NCI-H226 (cell line): ENCODE measurements around the gene SOX15.
"Not testable (repeated sequence)": the region's sequence is repeated elsewhere in the genome, so short reads cannot be mapped to it uniquely, and the experiment has no call there.

Source experiments
- DNase-seq: peaks from one replicate; pipeline ENCODE4 v3.0.0-alpha.2; 2015

Gene SOX15

DNA sequence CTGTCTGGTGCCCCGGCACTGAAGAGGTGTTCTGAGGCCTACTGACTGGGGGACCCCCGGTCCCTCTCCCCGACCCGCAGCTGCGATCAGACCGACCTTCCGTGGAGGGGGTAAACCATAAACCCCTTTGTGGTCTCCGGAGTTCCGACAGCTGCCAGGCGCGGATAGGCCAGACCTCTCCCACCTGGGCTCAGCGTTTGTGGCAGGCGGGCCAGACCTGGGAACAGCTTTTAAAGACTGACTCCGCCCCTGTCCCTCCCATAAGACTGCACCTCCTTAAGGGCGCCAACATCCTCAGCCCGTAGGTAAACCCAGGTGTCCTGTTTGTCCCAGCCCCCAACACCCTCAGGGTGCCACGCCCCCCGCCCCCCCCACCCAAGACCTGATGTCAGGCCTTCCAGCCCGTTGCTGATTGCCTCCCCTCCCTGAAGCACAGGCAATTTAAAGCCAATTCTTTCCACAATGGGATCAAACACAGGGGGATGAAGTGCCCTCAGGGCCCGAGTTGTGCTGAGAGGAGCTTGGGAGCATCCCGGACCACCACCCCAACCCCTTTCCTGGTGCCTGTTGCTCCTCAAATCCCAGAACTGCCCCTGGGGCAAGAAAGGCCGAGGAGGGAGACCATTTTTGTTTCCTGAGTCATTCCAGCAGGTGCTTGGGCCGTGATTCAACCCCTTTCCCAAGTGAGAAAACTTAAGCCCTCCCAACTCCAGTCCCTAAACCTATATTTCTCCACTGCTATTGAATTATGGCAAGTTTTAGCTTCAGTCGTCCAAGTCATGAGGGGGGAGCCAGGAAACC, at the start of gene SOX15:
Gene SOX15, minus strand, starts transcription at position 204 of the 801 bp plus-strand sequence. CDS start 418 bp downstream, outside the sequence.
- DNase-seq = peak; percentile 82

DNA sequence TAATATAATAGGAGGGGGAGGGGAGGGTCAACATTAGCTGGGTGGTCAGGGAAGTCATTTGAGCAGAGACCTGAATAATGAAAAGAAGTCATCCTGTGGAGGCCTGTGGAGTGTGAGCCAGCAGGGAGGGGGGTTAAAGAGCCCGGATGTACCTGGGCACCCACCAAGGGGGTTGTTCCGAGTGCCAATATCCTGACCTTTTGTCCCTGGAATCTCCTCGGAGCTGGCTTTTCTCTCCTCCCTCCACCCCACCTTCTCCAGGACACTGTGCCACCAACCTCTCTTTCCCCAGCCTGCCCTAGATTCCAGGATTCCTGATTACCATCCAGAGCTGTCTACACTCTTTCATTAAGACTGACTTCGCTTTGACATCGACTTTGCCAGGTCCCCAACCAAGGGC, 46.3 kb upstream of the SOX15 start:
- DNase-seq = no peak

DNA sequence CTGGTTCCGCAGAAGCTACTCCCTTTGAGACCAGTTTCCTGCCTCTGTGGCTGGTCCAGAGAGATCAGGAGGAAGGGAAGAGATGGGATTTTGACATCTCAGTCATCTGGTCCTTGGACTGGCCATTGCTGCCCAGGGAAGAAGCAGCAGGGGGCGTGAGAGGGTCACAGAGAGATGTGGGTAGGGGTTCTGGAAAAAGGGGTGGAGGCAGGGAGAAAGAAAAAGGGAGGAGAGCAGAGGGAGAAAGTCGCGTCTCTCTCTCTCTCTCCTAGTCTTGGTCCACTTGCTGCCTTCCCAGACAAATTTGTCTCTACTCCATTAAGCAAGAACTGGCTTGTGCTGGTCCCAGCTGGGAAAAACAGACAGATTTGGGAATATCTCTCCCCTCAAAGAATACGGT, 44.5 kb upstream of the SOX15 start:
- no peak for DNase-seq

DNA sequence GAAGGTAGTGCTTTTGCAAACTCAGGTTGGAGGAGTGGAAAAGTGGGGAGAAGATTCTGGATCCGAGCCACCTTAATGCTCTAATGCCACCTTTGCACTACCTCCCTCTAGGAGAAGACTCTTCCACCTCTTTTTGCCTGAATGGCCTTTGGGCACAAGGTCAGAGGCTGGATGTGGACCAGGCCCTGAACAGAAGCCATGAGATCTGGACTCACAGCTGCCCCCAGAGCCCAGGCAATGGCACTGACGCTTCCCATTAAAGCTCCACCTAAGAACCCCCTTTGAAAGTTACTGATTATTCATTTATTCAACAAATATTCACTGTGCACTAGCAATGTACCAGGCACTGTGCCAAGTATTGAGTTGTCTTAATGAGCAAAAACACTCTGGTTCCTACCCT, 43.2 kb upstream of the SOX15 start:
- DNase-seq = no peak

DNA sequence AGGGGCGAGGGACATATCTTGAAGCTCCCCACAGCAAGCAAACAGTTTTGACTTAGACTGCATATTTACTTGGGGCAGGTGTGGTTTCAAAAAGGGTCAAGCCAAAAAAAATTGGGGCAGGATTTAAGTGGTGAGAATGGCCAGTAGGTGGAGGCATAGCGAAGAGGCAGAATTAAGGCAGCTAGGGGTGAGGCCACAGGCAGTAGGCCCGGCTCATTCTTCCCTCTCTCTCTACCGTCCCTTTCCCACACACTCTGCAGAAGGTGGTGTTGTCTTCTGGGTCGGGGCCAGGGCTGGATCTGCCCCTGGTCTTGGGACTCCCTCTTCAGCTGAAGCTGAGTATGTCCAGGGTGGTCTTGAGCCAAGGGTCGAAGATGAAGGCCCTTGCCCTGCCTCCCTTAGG, 42.6 kb upstream of the SOX15 start:
- peak; percentile 38 for DNase-seq

DNA sequence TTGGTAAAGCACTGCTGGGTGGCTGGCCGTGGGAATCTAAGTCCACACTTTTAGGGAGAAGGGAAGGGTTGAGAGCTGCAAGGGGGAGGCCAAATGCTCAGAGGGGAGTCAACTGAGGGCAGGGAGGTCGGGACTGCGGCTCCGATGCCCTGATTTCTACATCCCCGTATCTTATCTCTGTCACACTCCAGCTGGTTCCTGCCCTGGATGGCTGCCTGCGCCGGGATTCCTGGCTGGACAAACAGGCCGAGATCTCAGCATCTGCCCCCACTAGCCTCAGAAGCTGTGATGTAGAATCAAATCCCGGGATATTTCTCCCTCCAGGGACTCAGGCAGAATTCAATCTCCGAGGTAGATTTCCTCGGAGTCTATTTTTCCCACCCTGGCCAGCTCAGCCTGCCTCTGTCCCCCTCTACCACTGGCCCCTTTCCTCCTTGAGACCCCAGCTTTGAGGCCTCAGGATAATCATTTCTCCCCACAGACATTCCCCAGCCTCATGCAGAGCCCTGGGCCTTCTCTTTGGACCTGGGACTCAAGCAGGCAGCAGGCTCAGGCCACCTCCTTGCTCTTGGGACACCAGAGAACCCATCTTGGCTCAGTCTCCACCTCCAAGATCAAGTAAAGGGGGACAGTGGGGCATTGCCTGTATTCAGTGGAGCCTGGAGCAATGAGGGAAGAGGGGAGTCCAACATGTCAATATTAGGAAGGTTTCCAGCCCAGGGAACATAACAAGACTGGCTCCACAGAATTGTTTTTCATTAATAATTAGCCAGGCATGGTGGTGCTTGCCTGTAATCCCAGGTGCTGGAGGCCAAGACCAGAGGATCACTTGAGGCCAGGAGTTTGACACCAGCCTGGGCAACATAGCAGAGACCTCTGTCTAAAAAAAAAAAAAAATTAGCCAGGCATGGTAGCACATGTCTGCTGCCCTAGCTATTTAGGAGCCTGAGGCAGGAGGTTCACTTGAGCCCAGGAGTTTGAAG, 41.8 kb upstream of the SOX15 start:
- no peak for DNase-seq

DNA sequence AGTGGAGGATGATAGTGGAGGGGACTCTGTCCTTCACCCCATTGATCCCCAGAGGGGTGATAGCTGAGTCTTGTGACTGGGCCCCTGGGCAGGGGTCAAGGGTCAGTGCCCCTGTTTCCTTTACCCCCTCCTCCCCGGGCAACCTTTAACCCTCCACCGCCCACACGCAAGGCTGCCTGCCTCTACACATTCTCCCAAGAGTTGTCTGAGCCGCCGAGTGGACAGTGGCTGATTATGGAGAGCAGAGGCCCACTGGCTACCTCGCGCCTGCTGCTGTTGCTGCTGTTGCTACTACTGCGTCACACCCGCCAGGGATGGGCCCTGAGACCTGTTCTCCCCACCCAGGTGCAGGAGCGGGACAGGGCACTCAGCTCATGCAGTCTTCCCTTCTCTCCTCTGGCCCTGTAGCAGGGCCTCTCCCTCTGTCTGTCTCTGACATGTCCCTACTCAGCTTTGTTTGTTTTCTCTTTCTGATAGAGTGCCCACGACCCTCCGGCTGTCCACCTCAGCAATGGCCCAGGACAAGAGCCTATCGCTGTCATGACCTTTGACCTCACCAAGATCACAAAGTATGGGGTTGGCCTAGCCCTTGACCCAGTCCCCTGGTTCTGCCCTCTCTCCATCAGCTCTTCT, 40.2 kb upstream of the SOX15 start, which contains the start of gene SHBG:
Gene SHBG, plus strand, starts transcription at position 197 of the 633 bp plus-strand sequence. Its CDS starts 38 bp downstream, at position 235.
- DNase-seq = no peak

DNA sequence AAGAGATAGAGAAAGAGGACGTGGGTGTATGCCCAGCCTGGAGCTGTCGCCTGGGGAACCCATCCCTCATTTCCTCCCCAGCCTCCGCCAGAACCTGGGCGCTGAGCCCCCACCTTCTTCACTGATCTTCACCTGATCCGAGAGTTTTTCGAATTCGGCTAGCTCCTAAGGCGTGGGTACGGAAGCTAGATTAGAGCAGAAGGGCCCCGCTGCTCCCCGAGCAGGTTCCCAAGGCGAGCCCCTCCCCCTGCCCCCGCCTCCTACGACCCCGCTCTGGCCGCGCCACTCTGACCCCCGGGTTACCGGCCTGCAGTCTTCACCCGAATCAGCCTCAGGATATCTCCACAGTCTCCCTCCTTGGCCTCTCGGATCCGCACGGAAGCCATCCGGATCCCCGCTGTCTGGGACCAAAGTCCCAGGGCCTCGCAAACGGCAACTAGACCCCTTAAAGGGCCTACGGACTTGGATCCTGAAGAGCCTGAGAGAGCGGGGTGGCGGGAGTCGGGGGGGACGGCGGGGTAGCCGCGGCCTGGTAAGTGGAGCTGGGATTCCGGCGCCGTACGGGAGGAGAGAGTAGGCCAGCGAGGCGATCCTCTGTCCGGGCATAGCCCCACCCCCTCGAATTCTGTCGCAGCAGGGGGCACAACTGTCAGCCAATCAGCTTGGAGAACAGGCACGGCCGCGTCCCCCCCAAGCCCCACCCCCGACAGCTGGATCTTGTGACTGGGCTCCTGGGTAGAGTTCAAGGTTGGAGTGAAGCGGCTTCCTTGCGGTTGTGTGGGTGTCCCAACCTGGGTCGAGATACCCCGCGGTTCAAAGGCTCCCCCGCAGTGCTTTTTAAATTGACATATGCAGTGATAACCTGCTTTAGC, 37.6 kb upstream of the SOX15 start, which contains the start of gene SAT2:
Gene SAT2, minus strand, starts transcription at position 572 of the 872 bp plus-strand sequence. Its CDS starts 186 bp downstream, at position 386.
- peak; percentile 86 for DNase-seq

DNA sequence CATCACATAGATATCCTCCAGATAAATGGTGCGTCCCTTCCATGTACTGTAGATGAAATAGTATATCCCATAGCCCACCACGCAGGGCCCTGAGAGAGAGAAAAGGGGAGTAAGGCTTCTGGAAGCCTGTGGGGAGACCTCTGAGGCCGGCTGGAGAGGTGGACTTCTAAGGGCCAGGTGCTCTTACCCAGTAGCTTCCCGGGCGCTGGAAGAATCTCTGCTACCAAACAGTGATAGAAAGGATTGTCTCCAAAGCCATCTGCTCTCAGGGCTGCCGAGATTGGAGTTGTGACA, 37.0 kb upstream of the SOX15 start:
- no peak for DNase-seq

DNA sequence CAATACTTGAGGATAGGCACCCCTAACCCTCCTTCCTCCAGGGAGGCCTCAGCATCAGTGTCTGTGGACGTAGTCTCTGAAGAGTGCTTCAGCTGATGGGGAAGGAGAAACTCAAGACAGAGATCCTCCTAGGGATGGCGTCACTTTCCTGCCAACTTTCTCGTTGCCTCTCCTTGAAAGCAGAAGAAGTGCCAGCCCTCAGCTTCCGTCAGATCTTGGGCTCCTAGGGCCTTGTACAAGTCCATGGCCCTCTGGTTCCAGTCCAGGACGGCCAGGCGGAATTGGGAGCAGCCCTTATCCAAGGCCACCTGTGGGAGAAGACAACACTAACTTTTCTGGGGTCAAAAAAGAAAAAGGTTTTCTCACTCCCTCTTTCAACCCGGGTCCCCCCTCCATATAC, 36.4 kb upstream of the SOX15 start:
- no peak for DNase-seq

DNA sequence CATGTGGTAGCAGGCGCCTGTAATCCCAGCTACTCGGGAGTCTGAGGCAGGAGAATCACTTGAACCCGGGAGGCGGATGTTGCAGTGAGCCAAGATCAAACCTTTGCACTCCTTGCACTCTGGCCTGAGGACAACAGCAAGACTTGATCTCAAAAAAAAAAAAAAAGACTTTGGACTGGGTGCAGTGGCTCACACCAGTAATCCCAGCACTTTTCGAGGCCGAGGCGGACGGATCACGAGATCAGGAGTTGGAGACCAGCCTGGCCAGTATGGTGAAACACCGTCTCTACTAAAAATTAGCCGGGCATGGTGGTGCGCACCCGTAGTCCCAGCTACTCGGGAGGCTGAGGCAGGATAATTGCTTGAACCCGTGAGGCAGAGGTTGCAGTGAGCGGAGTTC, 35.9 kb upstream of the SOX15 start:
- DNase-seq = not testable (repeated sequence)

DNA sequence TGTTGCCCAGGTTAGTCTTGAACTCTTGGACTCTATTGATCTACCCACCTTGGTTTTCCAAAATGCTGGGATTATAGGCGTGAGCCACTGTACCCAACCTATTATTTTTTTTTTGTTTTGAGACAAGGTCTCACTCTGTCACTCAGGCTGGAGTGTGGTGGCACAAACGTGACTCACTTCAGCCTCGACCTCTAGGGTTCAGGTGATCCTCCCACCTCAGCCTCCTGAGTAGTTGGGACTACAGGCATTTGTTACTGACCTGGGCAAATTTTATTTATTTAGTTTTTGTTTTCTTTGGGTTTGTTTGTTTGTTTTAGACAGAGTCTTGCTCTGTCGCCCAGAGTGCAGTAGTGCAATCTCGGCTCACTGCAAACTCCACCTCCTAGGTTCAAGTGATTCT, 33.8 kb upstream of the SOX15 start:
- DNase-seq = no peak

DNA sequence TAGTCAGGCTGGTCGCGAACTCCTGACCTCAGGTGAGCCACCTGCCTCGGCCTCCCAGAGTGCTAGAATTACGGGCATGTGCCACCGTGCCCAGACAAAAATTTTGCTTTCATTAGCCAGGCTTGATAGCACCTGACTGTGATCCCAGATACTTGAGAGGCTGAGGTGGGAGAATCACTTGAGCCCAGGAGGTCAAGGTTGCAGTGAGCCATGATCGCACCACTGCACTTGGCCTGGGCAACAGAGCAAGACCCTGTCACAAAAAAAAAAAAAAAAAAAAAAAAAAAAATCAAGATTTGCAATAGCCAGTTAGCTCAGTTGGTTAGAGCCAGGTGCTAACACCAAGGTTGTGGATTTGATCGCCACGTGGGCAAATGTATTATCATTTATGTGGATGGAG, 30.9 kb upstream of the SOX15 start:
- no peak for DNase-seq

DNA sequence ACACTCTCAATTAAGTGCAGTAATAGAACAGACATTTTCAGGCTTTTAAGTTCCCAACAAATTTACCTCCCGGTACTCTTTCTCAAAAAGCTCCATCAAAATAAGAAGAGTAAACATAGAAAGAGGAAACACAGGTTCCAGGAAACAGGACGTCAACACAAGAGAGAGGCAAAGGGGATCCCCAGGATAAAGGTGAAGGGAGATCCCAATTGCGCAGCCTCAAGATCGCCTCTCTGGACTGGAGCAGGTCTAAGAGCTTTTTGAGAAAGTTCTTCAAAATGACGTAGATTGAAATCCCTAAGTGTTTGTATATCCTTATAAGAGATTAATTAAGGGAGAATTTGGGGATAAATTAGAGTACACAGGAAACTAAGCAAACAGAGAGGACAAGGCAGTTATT, 28.7 kb upstream of the SOX15 start:
- no peak for DNase-seq

DNA sequence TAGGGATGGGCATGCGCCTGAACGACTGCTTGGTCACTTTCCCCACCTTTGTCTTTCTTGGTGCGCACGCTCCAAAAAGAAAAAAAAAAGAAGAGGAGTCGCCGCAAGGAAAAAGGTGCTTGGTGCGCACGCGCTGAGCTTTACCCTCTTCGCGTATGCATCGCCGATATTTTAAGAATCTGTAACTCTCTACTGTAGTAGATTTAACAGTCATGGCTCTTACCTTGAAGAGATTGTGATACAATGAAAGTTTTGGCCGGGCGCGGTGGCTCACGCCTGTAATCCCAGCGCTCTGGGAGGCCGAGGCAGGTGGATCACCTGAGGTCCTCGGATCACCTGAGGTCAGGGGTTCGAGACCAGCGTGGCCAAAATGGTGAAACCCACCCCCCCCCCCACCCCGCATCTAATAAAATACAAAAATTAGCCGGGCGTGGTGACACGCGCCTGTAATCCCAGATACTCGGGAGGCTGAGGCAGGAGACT, 25.4 kb upstream of the SOX15 start:
- no peak for DNase-seq

DNA sequence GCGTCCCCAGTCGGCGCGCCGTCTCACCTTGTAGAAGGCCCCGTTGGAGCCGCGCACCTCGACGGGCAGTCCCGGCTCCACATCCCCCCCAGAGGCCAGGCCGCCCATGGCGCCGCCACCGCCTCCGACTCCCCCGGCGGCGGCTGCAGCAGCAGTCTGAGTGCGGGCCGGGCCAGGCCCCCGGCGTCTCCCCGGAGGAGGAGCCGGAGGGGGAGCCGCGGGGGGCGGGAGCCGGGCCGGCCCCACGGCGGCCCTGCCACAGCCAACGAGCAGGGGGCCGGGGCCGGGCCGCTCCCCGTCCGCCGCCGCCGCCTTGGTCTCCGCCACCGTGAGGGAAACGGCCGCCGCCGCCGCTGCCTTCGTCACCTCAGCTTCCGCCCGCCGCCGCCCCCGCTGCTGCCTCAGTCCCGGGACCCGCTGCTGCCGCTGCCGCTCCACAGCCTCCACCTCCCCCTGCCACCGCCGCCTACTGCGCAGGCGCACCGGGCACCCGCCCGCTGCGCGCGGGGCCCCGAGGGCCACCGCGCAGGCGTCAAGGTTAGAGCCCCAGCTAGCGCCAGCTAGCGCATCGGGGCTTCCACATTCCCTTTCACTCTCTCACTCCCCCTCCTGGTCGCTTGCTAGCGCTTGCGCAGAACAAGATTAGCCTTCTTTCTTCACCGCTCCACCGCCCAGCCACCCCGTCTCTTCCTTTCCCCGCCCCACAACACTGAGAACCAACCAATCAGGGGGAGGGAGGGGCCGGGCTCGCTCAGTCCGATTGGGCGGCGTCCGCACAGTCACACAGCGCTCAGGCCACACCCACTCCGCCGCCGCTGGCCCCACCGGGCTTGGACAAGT, 24.8 kb upstream of the SOX15 start, which contains the start of gene FXR2:
Gene FXR2, minus strand, starts transcription at position 473 of the 840 bp plus-strand sequence. Its CDS starts 365 bp downstream, at position 108.
- peak; percentile 97 for DNase-seq

DNA sequence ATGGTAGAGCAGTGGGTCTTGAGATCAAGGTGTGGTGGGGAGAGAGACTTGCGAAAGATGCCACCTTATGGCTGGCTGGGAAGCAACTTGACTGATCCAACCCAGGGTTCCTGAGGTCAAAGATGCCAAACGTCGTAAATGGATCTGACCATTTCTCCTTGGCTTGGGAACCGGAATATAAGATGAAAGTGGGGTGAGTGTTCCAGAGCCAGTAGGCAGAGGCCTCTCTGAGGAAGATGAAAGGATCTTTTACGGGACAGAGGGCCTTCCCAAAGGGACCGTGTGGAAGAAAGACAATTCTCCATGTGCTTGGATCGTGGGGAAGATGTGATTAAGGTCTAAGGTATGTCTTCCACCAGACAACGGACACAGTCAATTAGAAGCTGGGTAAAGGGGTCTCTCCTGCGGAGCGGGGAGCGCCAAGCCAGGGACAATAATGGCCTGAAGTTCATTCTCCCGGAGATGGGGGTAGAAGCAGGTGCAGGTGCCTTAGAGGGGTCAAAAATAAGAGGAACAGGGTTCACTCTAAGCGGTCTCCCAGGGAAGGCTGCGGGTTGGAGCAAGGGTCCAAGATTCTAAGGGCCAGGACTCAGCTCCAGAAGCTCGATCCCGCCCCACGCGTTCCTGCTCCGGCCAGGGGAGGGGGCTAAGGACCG, 24.0 kb upstream of the SOX15 start:
- DNase-seq = no peak

DNA sequence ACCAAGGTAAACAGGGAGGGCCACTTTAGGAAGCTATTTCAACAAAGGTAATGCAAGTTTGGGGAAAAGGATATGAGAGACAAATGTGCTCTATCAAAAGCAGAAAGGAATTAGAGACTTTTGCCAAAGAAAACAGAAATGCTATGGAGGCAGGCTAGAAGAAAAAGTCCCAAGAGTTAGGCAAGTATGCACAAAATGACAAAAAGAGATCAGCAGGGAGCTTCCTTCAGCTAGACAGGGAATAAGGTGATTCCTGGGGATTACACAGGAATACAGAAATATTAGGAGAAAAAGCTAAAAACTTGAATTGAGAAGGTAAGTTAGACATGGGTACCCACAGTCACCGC, 22.4 kb upstream of the SOX15 start:
- no peak for DNase-seq

DNA sequence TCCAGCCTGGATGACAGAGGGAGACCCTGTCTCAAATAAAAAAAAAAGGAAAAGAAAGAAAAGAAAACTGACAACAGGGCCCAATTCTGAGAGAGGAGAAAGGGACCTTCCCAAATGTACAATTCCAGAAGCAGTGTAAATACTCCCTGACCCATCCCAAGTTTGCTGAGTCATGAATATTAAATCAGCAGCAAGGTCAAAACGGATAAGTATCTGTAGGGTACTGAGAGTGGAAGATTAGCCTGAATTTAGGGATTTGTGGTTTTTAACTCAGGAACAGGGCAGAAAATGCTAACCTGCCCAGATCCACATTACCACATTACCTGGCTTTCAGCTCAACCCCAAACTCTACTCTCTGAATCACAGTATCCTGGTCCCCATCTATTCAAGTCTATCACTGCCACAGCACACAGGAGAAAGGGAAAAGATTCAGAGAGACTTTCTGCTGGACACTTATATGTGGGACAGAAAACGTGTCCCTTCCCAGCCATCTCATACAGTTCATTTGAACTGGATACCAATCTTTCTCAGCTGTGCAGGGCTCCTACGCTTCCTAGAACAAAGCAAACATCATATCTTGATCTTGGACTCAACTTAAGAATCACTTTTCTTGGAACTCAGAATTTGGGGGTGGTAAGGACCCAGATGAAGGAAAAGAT, 21.9 kb upstream of the SOX15 start:
- no peak for DNase-seq

DNA sequence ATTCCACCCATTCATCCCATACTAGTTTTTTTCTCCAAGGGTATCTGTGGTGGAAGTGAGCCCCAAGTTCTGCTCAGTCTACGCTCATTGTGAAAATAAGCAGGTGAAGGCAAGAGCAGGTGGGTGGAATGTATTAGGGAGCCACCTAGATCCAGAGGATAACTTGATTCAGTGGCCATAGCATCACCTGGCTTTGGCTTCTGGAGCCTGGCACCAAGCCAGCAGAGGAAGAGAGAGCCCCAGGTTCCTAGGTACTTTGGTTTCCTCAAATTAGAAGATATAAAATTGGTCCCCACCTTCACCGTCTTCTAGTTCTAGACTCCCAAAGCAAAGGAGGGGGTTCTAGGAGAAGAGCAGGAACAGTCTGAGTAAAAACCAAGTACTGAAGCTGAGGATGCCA, 20.7 kb upstream of the SOX15 start:
- DNase-seq = no peak
